Keratinocyte (primary cell): ENCODE results near the gene SLC6A2. TPM values are rescaled to one million over a fixed set of nuclear protein-coding genes. Genes with fewer than 3 reads are reported as not detected.

Experiments used
- DNase-seq: peaks from one replicate; pipeline ENCODE4 v3.0.0-alpha.2; 2011; ENCODE audit warnings: low read depth, missing footprints, low spot score
- FAIRE-seq: peaks from 2 replicates; lab custom pipeline; 2011; peaks lifted over from hg19 to GRCh38; lab: Jason Lieb, UNC
- H2AFZ ChIP-seq: 2 replicates; pipeline ENCODE4 v1.6.0; 2012; ENCODE audit warnings: low read length, control low read depth, inconsistent platforms; ENCODE audit not compliant: control insufficient read depth
- H3K27ac ChIP-seq: 2 replicates; pipeline ENCODE4 v1.5.1; 2011; ENCODE audit warnings: low read length; ENCODE audit not compliant: control insufficient read depth, insufficient read depth
- H3K27me3 ChIP-seq: 3 replicates; pipeline ENCODE4 v1.6.0; 2011; ENCODE audit warnings: low read length; ENCODE audit not compliant: control insufficient read depth, insufficient read depth; ENCODE audit errors: extremely low read depth
- H3K36me3 ChIP-seq, 2 experiments: 2 replicates in 1 of 2; 3 replicates in 1 of 2; pipeline ENCODE4 v1.5.1; 2011; ENCODE audit warnings: low read length in 2 of 2, mild to moderate bottlenecking in 1 of 2; ENCODE audit not compliant: control insufficient read depth in 2 of 2, insufficient read depth in 2 of 2; ENCODE audit errors: extremely low read depth in 1 of 2
- H3K4me1 ChIP-seq: 3 replicates; pipeline ENCODE4 v1.5.1; 2011; ENCODE audit warnings: low read length; ENCODE audit not compliant: control insufficient read depth, insufficient read depth; ENCODE audit errors: extremely low read depth
- H3K4me2 ChIP-seq: 3 replicates; pipeline ENCODE4 v1.6.0; 2011; ENCODE audit warnings: low read depth, low read length; ENCODE audit not compliant: control insufficient read depth, insufficient read depth; ENCODE audit errors: extremely low read depth
- H3K4me3 ChIP-seq, 3 experiments: fragments of 200-600 bp in 1 of 3; sonication (generic) in 1 of 3; 2 replicates in 2 of 3; 3 replicates in 1 of 3; pipeline ENCODE4 v1.5.1; 2011 to 2016; ENCODE audit warnings: low read length in 3 of 3, mild to moderate bottlenecking in 3 of 3, control low read depth in 2 of 3, inconsistent platforms in 1 of 3, low read depth in 1 of 3, mixed read lengths in 1 of 3, mixed run types in 1 of 3, moderate library complexity in 1 of 3; ENCODE audit not compliant: control insufficient read depth in 2 of 3, insufficient read depth in 2 of 3; ENCODE audit errors: extremely low read depth in 1 of 3
- H3K79me2 ChIP-seq: 2 replicates; pipeline ENCODE4 v1.6.0; 2012; ENCODE audit warnings: low read length; ENCODE audit not compliant: control insufficient read depth, insufficient read depth
- H3K9ac ChIP-seq: 3 replicates; pipeline ENCODE4 v1.6.0; 2011; ENCODE audit warnings: low read length; ENCODE audit not compliant: control insufficient read depth, insufficient read depth; ENCODE audit errors: extremely low read depth
- H3K9me1 ChIP-seq: 3 replicates; pipeline ENCODE4 v1.6.0; 2011; ENCODE audit warnings: low read length; ENCODE audit not compliant: control insufficient read depth, insufficient read depth; ENCODE audit errors: extremely low read depth
- H3K9me3 ChIP-seq: 2 replicates; pipeline ENCODE4 v1.5.1; 2012; ENCODE audit warnings: low read depth, low read length; ENCODE audit not compliant: control insufficient read depth
- H4K20me1 ChIP-seq: 3 replicates; pipeline ENCODE4 v1.6.0; 2011; ENCODE audit warnings: low read length; ENCODE audit not compliant: control insufficient read depth, insufficient read depth; ENCODE audit errors: extremely low read depth
- EZH2 ChIP-seq: IDR thresholded peaks from one replicate; pipeline ENCODE4 v1.6.1; 2012; ENCODE audit warnings: inconsistent platforms, mild to moderate bottlenecking, low read length, moderate library complexity
- dilution Hi-C: fragments of 300-500 bp; cut with MboI; formaldehyde crosslinking; loops from one replicate; pipeline ENCODE4 v1.7.0; 2020; ENCODE audit warnings: low sequenced_read_pairs; ENCODE audit not compliant: extremely low pct_ligation_motif_present
- polyA plus RNA-seq, 5 experiments: library from polyadenylated mRNA; depleted of rRNA in 3 of 5; stranded (reverse) in 3 of 5; stranded (forward) in 1 of 5; unstranded in 1 of 5; fragments of >200 nt; gene quantifications; 1 replicate in 1 of 5; 2 replicates in 3 of 5; 3 replicates in 1 of 5; pipeline versions ENCODE4 v1.2.1 to v1.2.3, GENCODE V29; 2011 to 2012; ENCODE audit warnings: missing spikeins in 2 of 5, low read depth in 1 of 5, low replicate concordance in 1 of 5
- TF ChIP-seq, protein P1 (sequence below), 3 experiments: IDR thresholded peaks in 1 of 3; conservative IDR thresholded peaks in 1 of 3; optimal IDR thresholded peaks in 1 of 3; 2 replicates in 2 of 3; 3 replicates in 1 of 3; pipeline versions ENCODE3 to v1.5.1; 2011; ENCODE audit warnings: low read length in 3 of 3, mild to moderate bottlenecking in 3 of 3, moderate library complexity in 2 of 3, control low read depth in 1 of 3, inconsistent platforms in 1 of 3; ENCODE audit not compliant: insufficient read depth in 2 of 3; ENCODE audit errors: extremely low read depth in 1 of 3

Gene SLC6A2
- polyA plus RNA-seq, 1 donor (not counting 4 experiments of a cell fraction or from before 2014, with no cell fraction given), result 0.20 TPM

DNA sequence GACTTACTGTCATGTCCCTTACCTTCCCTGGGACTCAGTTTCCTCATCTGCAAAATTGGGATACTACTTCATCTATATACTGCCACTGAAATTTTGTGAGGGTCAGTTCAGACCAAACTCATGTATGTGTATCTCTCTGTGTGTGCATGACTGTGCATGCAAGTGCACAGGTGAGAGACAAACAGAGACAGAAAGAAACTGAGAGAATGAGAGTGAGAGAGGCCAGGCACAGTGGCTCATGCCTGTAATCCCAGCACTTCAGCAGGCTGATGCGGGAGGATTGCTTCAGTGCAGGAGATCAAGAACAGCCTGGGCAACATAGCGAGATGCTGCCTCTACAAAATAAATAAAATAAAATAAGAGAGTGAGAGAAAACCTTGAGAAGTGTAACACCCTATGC is 32.1 kb upstream of the SLC6A2 start:
- no peak for DNase-seq
- Histone ChIP-seq H3K27me3 (no peaks in the 10 kb centered on the region), H3K4me2 (no peak overlapping the region), H3K79me2 (no peaks in the 10 kb centered on the region), H3K9me1 (peaks cover 2% of the 10 kb centered on the region), H2AFZ (no peak overlapping the region), H3K4me3 (no peak overlapping the region), H3K27ac (no peak overlapping the region), H3K9ac (no peak overlapping the region), H4K20me1 (no peaks in the 10 kb centered on the region), H3K4me1 (no peaks in the 10 kb centered on the region), H3K9me3 (no peaks in the 10 kb centered on the region), H3K36me3 (no peaks in the 10 kb centered on the region)
- FAIRE-seq, result no peak
- dilution Hi-C loops, result no loop called here
- TF ChIP-seq, protein P1, sequence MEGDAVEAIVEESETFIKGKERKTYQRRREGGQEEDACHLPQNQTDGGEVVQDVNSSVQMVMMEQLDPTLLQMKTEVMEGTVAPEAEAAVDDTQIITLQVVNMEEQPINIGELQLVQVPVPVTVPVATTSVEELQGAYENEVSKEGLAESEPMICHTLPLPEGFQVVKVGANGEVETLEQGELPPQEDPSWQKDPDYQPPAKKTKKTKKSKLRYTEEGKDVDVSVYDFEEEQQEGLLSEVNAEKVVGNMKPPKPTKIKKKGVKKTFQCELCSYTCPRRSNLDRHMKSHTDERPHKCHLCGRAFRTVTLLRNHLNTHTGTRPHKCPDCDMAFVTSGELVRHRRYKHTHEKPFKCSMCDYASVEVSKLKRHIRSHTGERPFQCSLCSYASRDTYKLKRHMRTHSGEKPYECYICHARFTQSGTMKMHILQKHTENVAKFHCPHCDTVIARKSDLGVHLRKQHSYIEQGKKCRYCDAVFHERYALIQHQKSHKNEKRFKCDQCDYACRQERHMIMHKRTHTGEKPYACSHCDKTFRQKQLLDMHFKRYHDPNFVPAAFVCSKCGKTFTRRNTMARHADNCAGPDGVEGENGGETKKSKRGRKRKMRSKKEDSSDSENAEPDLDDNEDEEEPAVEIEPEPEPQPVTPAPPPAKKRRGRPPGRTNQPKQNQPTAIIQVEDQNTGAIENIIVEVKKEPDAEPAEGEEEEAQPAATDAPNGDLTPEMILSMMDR (optimal IDR thresholded peaks at IDR 0.05 in 1 of 3, IDR thresholded peaks at IDR 0.05 in 1 of 3, conservative IDR thresholded peaks at IDR 0.05 in 1 of 3; ENCODE audit: extremely low read depth in 1 of 3, insufficient read depth in 2 of 3, low read length in 3 of 3), result no peak
- no peak for TF ChIP-seq EZH2

DNA sequence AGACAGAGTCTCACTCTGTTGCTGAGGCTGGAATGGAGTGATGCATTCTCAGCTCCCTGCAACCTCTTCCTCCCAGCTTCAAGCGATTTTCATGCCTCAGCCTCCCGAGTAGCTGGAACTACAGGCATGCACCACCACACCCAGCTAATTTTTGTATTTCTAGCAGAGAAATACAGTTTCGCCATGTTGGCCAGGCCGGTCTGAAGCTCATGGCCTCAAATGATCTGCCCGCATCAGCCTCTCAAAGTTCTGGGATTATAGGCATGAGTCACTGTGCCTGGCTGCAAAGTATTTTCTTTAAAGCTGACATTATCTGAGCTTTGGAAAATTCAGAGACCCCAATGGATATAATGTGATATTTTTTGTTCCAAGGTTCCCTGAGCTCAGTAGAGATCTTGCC is 31.1 kb upstream of the SLC6A2 start:
- H3K4me1 ChIP-seq, result no peaks in the 10 kb centered on the region
- H3K4me3 ChIP-seq, result no peak overlapping the region
- no peak overlapping the region for H3K9ac ChIP-seq
- dilution Hi-C loops, result no loop called here
- TF ChIP-seq, protein P1 (optimal IDR thresholded peaks at IDR 0.05 in 1 of 3, IDR thresholded peaks at IDR 0.05 in 1 of 3, conservative IDR thresholded peaks at IDR 0.05 in 1 of 3; ENCODE audit: extremely low read depth in 1 of 3, insufficient read depth in 2 of 3, low read length in 3 of 3), result no peak
- no peak for TF ChIP-seq EZH2
- DNase-seq (no peak), FAIRE-seq (no peak)
- no peaks in the 10 kb centered on the region for H3K79me2 ChIP-seq
- no peaks in the 10 kb centered on the region for H3K9me3 ChIP-seq
- H3K27me3 ChIP-seq, result peaks cover 3% of the 10 kb centered on the region
- no peak overlapping the region for H3K4me2 ChIP-seq
- H3K36me3 ChIP-seq, result no peaks in the 10 kb centered on the region
- no peaks in the 10 kb centered on the region for H4K20me1 ChIP-seq
- peaks cover 2% of the 10 kb centered on the region for H3K9me1 ChIP-seq
- no peak overlapping the region for H2AFZ ChIP-seq
- no peak overlapping the region for H3K27ac ChIP-seq
